ENCODE measurements around the gene SGF29.
"Not testable (repeated sequence)": the region's sequence is repeated elsewhere in the genome, so short reads cannot be mapped to it uniquely, and the experiment has no call there.

Gene SGF29

GRCh38 chr16:28555561-28555960, 1.8 kb downstream of the SGF29 start:
- no peak overlapping the region for H3K9ac ChIP-seq (ENCODE audit: low read depth, low read length)
- no peaks in the 10 kb centered on the region for H3K36me3 ChIP-seq (ENCODE audit: control insufficient read depth, insufficient read depth, low read length)
- no peaks in the 10 kb centered on the region for H3K9me3 ChIP-seq (ENCODE audit: control insufficient read depth, insufficient read depth, low read length)
- no peak overlapping the region for H3K4me3 ChIP-seq (ENCODE audit: low read depth, low read length)
- H3K27me3 ChIP-seq (ENCODE audit: control insufficient read depth, insufficient read depth, low read length), result no peaks in the 10 kb centered on the region
- H3K4me1 ChIP-seq (ENCODE audit: control insufficient read depth, insufficient read depth, low read length), result no peaks in the 10 kb centered on the region

GRCh38 chr16:28556914-28557320, 3.2 kb downstream of the SGF29 start:
- H3K4me3 ChIP-seq (ENCODE audit: low read depth, low read length), result no peak overlapping the region
- H3K4me1 ChIP-seq (ENCODE audit: control insufficient read depth, insufficient read depth, low read length), result no peaks in the 10 kb centered on the region
- no peaks in the 10 kb centered on the region for H3K9me3 ChIP-seq (ENCODE audit: control insufficient read depth, insufficient read depth, low read length)
- H3K36me3 ChIP-seq (ENCODE audit: control insufficient read depth, insufficient read depth, low read length), result no peaks in the 10 kb centered on the region
- H3K27me3 ChIP-seq (ENCODE audit: control insufficient read depth, insufficient read depth, low read length), result no peaks in the 10 kb centered on the region
- no peak overlapping the region for H3K9ac ChIP-seq (ENCODE audit: low read depth, low read length)

GRCh38 chr16:28558456-28558855, 4.7 kb downstream of the SGF29 start:
- Histone ChIP-seq H3K4me3 (ENCODE audit: low read depth, low read length) (no peak overlapping the region), H3K4me1 (ENCODE audit: control insufficient read depth, insufficient read depth, low read length) (no peaks in the 10 kb centered on the region), H3K9me3 (ENCODE audit: control insufficient read depth, insufficient read depth, low read length) (no peaks in the 10 kb centered on the region), H3K36me3 (ENCODE audit: control insufficient read depth, insufficient read depth, low read length) (no peaks in the 10 kb centered on the region), H3K9ac (ENCODE audit: low read depth, low read length) (no peak overlapping the region), H3K27me3 (ENCODE audit: control insufficient read depth, insufficient read depth, low read length) (no peaks in the 10 kb centered on the region)

GRCh38 chr16:28561557-28562187, 8.0 kb downstream of the SGF29 start:
- Histone ChIP-seq H3K36me3 (ENCODE audit: control insufficient read depth, insufficient read depth, low read length) (no peaks in the 10 kb centered on the region), H3K4me1 (ENCODE audit: control insufficient read depth, insufficient read depth, low read length) (no peaks in the 10 kb centered on the region)

GRCh38 chr16:28562199-28562598, 8.5 kb downstream of the SGF29 start:
- H3K36me3 ChIP-seq (ENCODE audit: control insufficient read depth, insufficient read depth, low read length), result no peaks in the 10 kb centered on the region
- no peak overlapping the region for H3K9ac ChIP-seq (ENCODE audit: low read depth, low read length)

More at GRCh38 chr16:28561557-28562187, 8.0 kb downstream of the SGF29 start:
- H3K27me3 ChIP-seq (ENCODE audit: control insufficient read depth, insufficient read depth, low read length), result no peaks in the 10 kb centered on the region
- no peak overlapping the region for H3K4me3 ChIP-seq (ENCODE audit: low read depth, low read length)
- H3K9me3 ChIP-seq (ENCODE audit: control insufficient read depth, insufficient read depth, low read length), result no peaks in the 10 kb centered on the region
- H3K9ac ChIP-seq (ENCODE audit: low read depth, low read length), result no peak overlapping the region

GRCh38 chr16:28563218-28563617, 9.5 kb downstream of the SGF29 start:
- H3K4me1 ChIP-seq (ENCODE audit: control insufficient read depth, insufficient read depth, low read length), result no peaks in the 10 kb centered on the region
- H3K4me3 ChIP-seq (ENCODE audit: low read depth, low read length), result no peak overlapping the region
- no peak overlapping the region for H3K9ac ChIP-seq (ENCODE audit: low read depth, low read length)
- no peaks in the 10 kb centered on the region for H3K36me3 ChIP-seq (ENCODE audit: control insufficient read depth, insufficient read depth, low read length)
- H3K9me3 ChIP-seq (ENCODE audit: control insufficient read depth, insufficient read depth, low read length), result no peaks in the 10 kb centered on the region
- H3K27me3 ChIP-seq (ENCODE audit: control insufficient read depth, insufficient read depth, low read length), result no peaks in the 10 kb centered on the region

More at GRCh38 chr16:28562199-28562598, 8.5 kb downstream of the SGF29 start:
- Histone ChIP-seq H3K27me3 (ENCODE audit: control insufficient read depth, insufficient read depth, low read length) (no peaks in the 10 kb centered on the region), H3K4me1 (ENCODE audit: control insufficient read depth, insufficient read depth, low read length) (no peaks in the 10 kb centered on the region), H3K9me3 (ENCODE audit: control insufficient read depth, insufficient read depth, low read length) (no peaks in the 10 kb centered on the region), H3K4me3 (ENCODE audit: low read depth, low read length) (no peak overlapping the region)

GRCh38 chr16:28566233-28566925, 12.7 kb downstream of the SGF29 start:
- not testable (repeated sequence) for H3K4me3 ChIP-seq (ENCODE audit: low read depth, low read length); H3K9me3 ChIP-seq (ENCODE audit: control insufficient read depth, insufficient read depth, low read length); H3K36me3 ChIP-seq (ENCODE audit: control insufficient read depth, insufficient read depth, low read length); H3K4me1 ChIP-seq (ENCODE audit: control insufficient read depth, insufficient read depth, low read length); H3K27me3 ChIP-seq (ENCODE audit: control insufficient read depth, insufficient read depth, low read length); H3K9ac ChIP-seq (ENCODE audit: low read depth, low read length)

GRCh38 chr16:28567292-28567691, 13.6 kb downstream of the SGF29 start:
- no peaks in the 10 kb centered on the region for H3K36me3 ChIP-seq (ENCODE audit: control insufficient read depth, insufficient read depth, low read length)
- H3K27me3 ChIP-seq (ENCODE audit: control insufficient read depth, insufficient read depth, low read length), result no peaks in the 10 kb centered on the region
- H3K4me3 ChIP-seq (ENCODE audit: low read depth, low read length), result no peak overlapping the region
- H3K9me3 ChIP-seq (ENCODE audit: control insufficient read depth, insufficient read depth, low read length), result no peaks in the 10 kb centered on the region
- no peak overlapping the region for H3K9ac ChIP-seq (ENCODE audit: low read depth, low read length)
- H3K4me1 ChIP-seq (ENCODE audit: control insufficient read depth, insufficient read depth, low read length), result no peaks in the 10 kb centered on the region

- no peak overlapping the region for H3K9ac ChIP-seq (ENCODE audit: low read depth, low read length)
- no peaks in the 10 kb centered on the region for H3K4me1 ChIP-seq (ENCODE audit: control insufficient read depth, insufficient read depth, low read length)
- no peaks in the 10 kb centered on the region for H3K27me3 ChIP-seq (ENCODE audit: control insufficient read depth, insufficient read depth, low read length)
- no peaks in the 10 kb centered on the region for H3K9me3 ChIP-seq (ENCODE audit: control insufficient read depth, insufficient read depth, low read length)
- no peaks in the 10 kb centered on the region for H3K36me3 ChIP-seq (ENCODE audit: control insufficient read depth, insufficient read depth, low read length)
- no peak overlapping the region for H3K4me3 ChIP-seq (ENCODE audit: low read depth, low read length)
These were observed 15.3 kb downstream of the SGF29 start for GRCh38 chr16:28569021-28569420.

GRCh38 chr16:28569968-28570752, 16.4 kb downstream of the SGF29 start:
- no peaks in the 10 kb centered on the region for H3K27me3 ChIP-seq (ENCODE audit: control insufficient read depth, insufficient read depth, low read length)
- H3K36me3 ChIP-seq (ENCODE audit: control insufficient read depth, insufficient read depth, low read length), result no peaks in the 10 kb centered on the region
- no peak overlapping the region for H3K4me3 ChIP-seq (ENCODE audit: low read depth, low read length)
- no peaks in the 10 kb centered on the region for H3K9me3 ChIP-seq (ENCODE audit: control insufficient read depth, insufficient read depth, low read length)
- H3K4me1 ChIP-seq (ENCODE audit: control insufficient read depth, insufficient read depth, low read length), result peaks cover 3% of the 10 kb centered on the region
- no peak overlapping the region for H3K9ac ChIP-seq (ENCODE audit: low read depth, low read length)

GRCh38 chr16:28572696-28573510, 19.2 kb downstream of the SGF29 start:
- Histone ChIP-seq H3K9ac (ENCODE audit: low read depth, low read length) (peak overlapping the region; percentile 47), H3K27me3 (ENCODE audit: control insufficient read depth, insufficient read depth, low read length) (no peaks in the 10 kb centered on the region), H3K4me3 (ENCODE audit: low read depth, low read length) (no peak overlapping the region), H3K9me3 (ENCODE audit: control insufficient read depth, insufficient read depth, low read length) (no peaks in the 10 kb centered on the region), H3K4me1 (ENCODE audit: control insufficient read depth, insufficient read depth, low read length) (peaks cover 3% of the 10 kb centered on the region), H3K36me3 (ENCODE audit: control insufficient read depth, insufficient read depth, low read length) (no peaks in the 10 kb centered on the region)

Data from iPS-15b (cell line).